Measurements from ENCODE around the gene SET.
"Not testable (repeated sequence)": the region's sequence is repeated elsewhere in the genome, so short reads cannot be mapped to it uniquely, and the experiment has no call there.

The SET gene

DNA sequence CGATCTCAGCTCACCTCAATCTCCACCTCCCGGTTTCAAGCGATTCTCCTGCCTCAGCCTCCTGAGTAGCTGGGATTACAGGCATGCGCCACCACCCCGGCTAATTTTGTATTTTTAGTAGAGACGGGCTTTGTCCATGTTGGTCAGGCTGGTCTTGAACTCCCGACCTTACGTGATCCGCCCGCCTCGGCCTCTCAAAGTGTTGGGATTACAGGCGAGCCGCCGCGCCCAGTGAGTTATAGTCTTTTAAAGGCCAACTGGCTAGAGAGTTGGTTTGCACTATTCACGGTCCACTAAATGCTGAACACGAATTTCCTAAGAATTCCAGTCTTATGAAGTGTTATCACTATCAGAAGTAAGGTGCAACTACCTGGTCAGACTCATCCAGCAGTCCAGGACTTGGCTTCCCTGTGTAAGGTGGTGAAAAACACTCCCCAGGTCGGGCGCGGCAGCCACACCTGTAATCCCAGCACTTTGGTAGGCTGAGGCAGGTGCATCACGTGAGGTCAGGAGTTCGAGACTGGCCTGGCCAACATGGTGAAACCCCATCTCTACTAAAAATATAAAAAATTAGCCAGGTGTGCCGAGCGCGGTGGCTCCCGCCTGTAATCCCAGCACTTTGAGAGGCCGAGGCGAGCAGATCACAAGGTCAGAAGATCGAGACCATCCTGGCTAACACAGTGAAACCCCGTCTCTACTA is 10.2 kb downstream of the SET start:
- H3K9ac ChIP-seq (ENCODE audit: low read depth, low read length); H3K9me3 ChIP-seq (ENCODE audit: control insufficient read depth, insufficient read depth, low read length); H3K4me1 ChIP-seq (ENCODE audit: insufficient read depth, low read length): not testable (repeated sequence)
- H3K36me3 ChIP-seq (ENCODE audit: insufficient read depth, low read length), result peaks cover 14% of the 10 kb centered on the region

DNA sequence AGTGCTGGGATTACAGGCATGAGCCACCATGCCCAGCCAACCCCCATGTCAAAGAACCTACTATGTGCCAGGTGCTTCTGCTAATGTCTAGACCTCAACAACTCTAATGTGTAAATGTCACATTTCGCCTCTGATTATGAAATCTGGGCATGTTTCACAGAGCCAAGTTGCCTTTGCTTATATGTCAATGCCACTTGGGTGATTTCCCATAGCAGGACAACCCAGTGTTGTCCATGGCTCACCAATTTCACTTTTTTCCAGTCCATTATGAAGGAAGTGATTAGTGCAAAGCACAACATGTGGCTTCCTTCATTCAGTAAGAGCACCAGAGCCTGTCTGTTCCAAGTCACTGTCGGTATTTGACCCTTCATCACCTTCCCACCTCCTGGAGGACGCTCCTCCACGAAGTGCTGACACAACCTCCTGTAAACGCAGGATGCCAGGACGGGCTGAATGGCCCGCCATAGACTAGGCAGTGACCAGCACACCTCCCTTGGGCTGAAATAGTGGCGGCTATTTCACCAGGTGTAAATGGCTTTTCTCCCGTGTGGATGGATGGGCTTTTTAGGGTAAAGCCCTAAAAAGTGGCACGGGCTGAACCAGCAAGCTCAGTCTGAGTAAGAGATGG is 12.3 kb downstream of the SET start:
- Histone ChIP-seq H3K4me1 (ENCODE audit: insufficient read depth, low read length) (no peaks in the 10 kb centered on the region; the same call in 1 of the 2 replicates), H3K9me3 (ENCODE audit: control insufficient read depth, insufficient read depth, low read length) (no peaks in the 10 kb centered on the region), H3K9ac (ENCODE audit: low read depth, low read length) (no peak overlapping the region), H3K36me3 (ENCODE audit: insufficient read depth, low read length) (peaks cover 4% of the 10 kb centered on the region)

- no peaks in the 10 kb centered on the region for H3K36me3 ChIP-seq (ENCODE audit: insufficient read depth, low read length)
- no peaks in the 10 kb centered on the region; the same call in 1 of the 2 replicates for H3K4me1 ChIP-seq (ENCODE audit: insufficient read depth, low read length)
- H3K9ac ChIP-seq (ENCODE audit: low read depth, low read length), result peak within 1 kb of the TSS; percentile 72
- H3K9me3 ChIP-seq (ENCODE audit: control insufficient read depth, insufficient read depth, low read length), result no peaks in the 10 kb centered on the region
Observed at GRCh38 chr9:128702445-128702948, 13.5 kb downstream of the SET start, which contains the start of gene PKN3. Gene PKN3 (plus strand): TSS chr9:128702503. CDS start chr9:128702916, 413 bp downstream.

- Histone ChIP-seq H3K36me3 (ENCODE audit: insufficient read depth, low read length) (no peaks in the 10 kb centered on the region), H3K4me1 (ENCODE audit: insufficient read depth, low read length) (no peaks in the 10 kb centered on the region; the same call in 1 of the 2 replicates), H3K9me3 (ENCODE audit: control insufficient read depth, insufficient read depth, low read length) (no peaks in the 10 kb centered on the region), H3K9ac (ENCODE audit: low read depth, low read length) (peak overlapping the region; percentile 72)
Observed at GRCh38 chr9:128702949-128703615, 14.1 kb downstream of the SET start.

DNA sequence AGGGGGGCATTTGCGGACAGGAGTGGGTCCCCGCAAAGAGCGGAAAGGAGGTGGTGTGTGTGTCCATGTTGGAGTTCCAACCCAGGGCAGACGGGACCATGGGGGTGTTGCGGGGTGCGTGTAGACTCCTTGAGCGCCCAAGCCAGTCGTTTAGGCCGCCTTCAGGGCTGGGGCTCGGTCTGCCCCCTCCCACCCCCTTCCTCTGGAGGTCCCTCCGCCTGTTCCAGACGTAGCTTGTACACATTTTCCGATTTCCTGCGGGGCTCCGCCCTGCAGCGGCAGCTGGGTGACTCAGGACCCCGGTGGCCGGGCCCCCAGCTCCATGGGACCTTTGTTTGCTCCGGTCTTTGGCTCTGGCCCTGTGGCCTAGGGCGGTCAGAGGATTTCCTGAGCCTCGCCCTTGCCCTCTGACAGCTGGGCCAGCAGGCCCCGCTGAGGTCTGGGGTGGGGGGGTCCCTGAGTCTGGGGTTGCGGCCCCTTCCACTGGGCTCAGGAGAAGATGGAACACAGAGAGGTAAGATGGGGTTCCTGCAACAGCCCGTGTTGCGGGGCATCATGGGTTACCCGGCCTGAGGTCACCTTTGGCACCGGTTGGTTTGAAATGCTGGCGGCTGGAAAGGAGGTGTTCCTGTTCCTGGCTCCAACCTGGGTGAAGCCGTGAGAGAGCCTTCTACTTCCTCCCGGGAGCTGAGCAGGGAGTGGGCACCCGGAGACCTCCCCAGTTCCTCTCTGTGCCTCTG is 14.8 kb downstream of the SET start:
- no peaks in the 10 kb centered on the region; the same call in 1 of the 2 replicates for H3K4me1 ChIP-seq (ENCODE audit: insufficient read depth, low read length)
- no peaks in the 10 kb centered on the region for H3K36me3 ChIP-seq (ENCODE audit: insufficient read depth, low read length)
- H3K9ac ChIP-seq (ENCODE audit: low read depth, low read length), result peak overlapping the region; percentile 72
- no peaks in the 10 kb centered on the region for H3K9me3 ChIP-seq (ENCODE audit: control insufficient read depth, insufficient read depth, low read length)

DNA sequence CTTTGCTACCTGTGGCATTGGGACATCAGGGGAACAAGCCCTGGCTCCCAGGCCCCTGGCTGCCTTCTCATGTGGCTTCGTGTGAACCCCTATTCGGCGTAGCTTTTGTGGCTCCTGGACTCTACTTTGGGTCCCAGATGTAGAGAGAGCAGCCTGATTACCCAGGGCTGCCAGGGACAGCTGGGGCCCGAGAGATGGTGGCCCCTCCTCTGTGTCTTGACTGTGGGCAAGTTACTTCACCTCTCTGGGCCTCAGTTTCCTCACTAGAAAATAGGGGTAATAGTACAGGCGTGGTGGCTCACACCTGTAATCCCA is 15.3 kb downstream of the SET start:
- Histone ChIP-seq H3K36me3 (ENCODE audit: insufficient read depth, low read length) (no peaks in the 10 kb centered on the region), H3K9me3 (ENCODE audit: control insufficient read depth, insufficient read depth, low read length) (no peaks in the 10 kb centered on the region), H3K4me1 (ENCODE audit: insufficient read depth, low read length) (no peaks in the 10 kb centered on the region; the same call in 1 of the 2 replicates), H3K9ac (ENCODE audit: low read depth, low read length) (no peak overlapping the region)

- H3K9me3 ChIP-seq (ENCODE audit: control insufficient read depth, insufficient read depth, low read length), result no peaks in the 10 kb centered on the region
- H3K36me3 ChIP-seq (ENCODE audit: insufficient read depth, low read length), result no peaks in the 10 kb centered on the region
- H3K4me1 ChIP-seq (ENCODE audit: insufficient read depth, low read length), result no peaks in the 10 kb centered on the region; the same call in 1 of the 2 replicates
- no peak overlapping the region for H3K9ac ChIP-seq (ENCODE audit: low read depth, low read length)
Observed at GRCh38 chr9:128705051-128705965, 16.3 kb downstream of the SET start.

GRCh38 chr9:128706045-128706444 is 17.0 kb downstream of the SET start:
- H3K36me3 ChIP-seq (ENCODE audit: insufficient read depth, low read length), result no peaks in the 10 kb centered on the region

GRCh38 chr9:128706671-128707381 is 17.8 kb downstream of the SET start:
- Histone ChIP-seq H3K36me3 (ENCODE audit: insufficient read depth, low read length) (no peaks in the 10 kb centered on the region), H3K9ac (ENCODE audit: low read depth, low read length) (no peak overlapping the region), H3K9me3 (ENCODE audit: control insufficient read depth, insufficient read depth, low read length) (no peaks in the 10 kb centered on the region), H3K4me1 (ENCODE audit: insufficient read depth, low read length) (no peaks in the 10 kb centered on the region; the same call in 1 of the 2 replicates)

More at GRCh38 chr9:128706045-128706444, 17.0 kb downstream of the SET start:
- H3K9me3 ChIP-seq (ENCODE audit: control insufficient read depth, insufficient read depth, low read length), result no peaks in the 10 kb centered on the region
- no peaks in the 10 kb centered on the region; the same call in 1 of the 2 replicates for H3K4me1 ChIP-seq (ENCODE audit: insufficient read depth, low read length)
- H3K9ac ChIP-seq (ENCODE audit: low read depth, low read length), result no peak overlapping the region

DNA sequence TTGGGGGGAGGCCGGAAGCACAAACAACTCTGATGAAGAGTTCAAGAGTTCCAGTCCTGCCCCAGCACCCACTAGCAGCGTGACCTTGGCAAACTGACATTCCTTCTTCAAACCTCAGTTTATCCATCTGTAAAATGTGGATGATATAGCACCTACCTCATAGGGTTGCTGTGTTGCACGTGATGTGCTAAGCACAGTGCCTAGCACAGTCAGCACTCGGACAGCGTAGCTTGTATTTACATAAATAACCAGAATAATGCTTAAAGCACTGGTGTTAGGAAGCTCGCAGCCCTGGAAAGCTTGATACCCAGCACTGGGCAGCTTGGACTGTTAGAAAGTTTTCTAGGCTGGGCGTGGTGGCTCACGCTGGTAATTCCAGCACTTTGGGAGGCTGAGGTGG is 18.4 kb downstream of the SET start:
- Histone ChIP-seq H3K4me1 (ENCODE audit: insufficient read depth, low read length) (no peaks in the 10 kb centered on the region; the same call in 1 of the 2 replicates), H3K9ac (ENCODE audit: low read depth, low read length) (no peak overlapping the region), H3K9me3 (ENCODE audit: control insufficient read depth, insufficient read depth, low read length) (no peaks in the 10 kb centered on the region), H3K36me3 (ENCODE audit: insufficient read depth, low read length) (no peaks in the 10 kb centered on the region)

- Histone ChIP-seq H3K9me3 (ENCODE audit: control insufficient read depth, insufficient read depth, low read length) (no peaks in the 10 kb centered on the region), H3K9ac (ENCODE audit: low read depth, low read length) (no peak overlapping the region), H3K36me3 (ENCODE audit: insufficient read depth, low read length) (no peaks in the 10 kb centered on the region), H3K4me1 (ENCODE audit: insufficient read depth, low read length) (no peaks in the 10 kb centered on the region)
Observed at GRCh38 chr9:128712451-128713410, 23.7 kb downstream of the SET start.

DNA sequence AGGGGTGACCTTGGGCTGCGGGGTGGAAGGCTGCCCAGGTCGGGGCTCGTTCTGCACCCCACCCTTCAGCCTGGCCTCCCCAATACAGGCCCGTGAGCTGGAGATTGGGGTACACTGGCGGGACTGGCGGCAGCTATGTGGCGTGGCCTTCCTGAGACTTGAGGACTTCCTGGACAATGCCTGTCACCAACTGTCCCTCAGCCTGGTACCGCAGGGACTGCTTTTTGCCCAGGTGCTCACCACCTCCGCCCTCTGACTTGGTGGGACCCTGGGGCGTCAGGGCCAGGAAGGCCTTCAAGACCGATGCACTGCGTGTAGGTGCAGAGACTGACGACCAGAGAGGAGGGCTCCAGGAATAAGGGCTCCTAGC is 24.4 kb downstream of the SET start:
- H3K36me3 ChIP-seq (ENCODE audit: insufficient read depth, low read length), result no peaks in the 10 kb centered on the region
- H3K9ac ChIP-seq (ENCODE audit: low read depth, low read length), result no peak overlapping the region
- no peaks in the 10 kb centered on the region for H3K4me1 ChIP-seq (ENCODE audit: insufficient read depth, low read length)
- H3K9me3 ChIP-seq (ENCODE audit: control insufficient read depth, insufficient read depth, low read length), result no peaks in the 10 kb centered on the region

Measured in ES-I3 (cell line).